HG02623 (cell line): Measurements from ENCODE around the gene MBD6.
"Not testable (repeated sequence)": the region's sequence is repeated elsewhere in the genome, so short reads cannot be mapped to it uniquely, and the experiment has no call there.

ENCODE experiments used
- ATAC-seq: cut with Tn5 transposase; IDR thresholded peaks from one replicate; pipeline ENCODE4 v1.9.1; 2021; ENCODE audit warnings: moderate library complexity; ENCODE audit not compliant: unreplicated experiment

MBD6 gene

GRCh38 chr12:57548488-57548887 is 25.9 kb downstream of the MBD6 start:
- ATAC-seq, result no peak

- ATAC-seq, result no peak
These were observed 26.7 kb downstream of the MBD6 start for GRCh38 chr12:57549203-57549908.

GRCh38 chr12:57549909-57550640 is 27.5 kb downstream of the MBD6 start, which contains the start of gene KIF5A:
Gene KIF5A, plus strand, starts transcription at chr12:57550044. Its CDS starts 228 bp downstream, at chr12:57550272.
- no peak for ATAC-seq

DNA sequence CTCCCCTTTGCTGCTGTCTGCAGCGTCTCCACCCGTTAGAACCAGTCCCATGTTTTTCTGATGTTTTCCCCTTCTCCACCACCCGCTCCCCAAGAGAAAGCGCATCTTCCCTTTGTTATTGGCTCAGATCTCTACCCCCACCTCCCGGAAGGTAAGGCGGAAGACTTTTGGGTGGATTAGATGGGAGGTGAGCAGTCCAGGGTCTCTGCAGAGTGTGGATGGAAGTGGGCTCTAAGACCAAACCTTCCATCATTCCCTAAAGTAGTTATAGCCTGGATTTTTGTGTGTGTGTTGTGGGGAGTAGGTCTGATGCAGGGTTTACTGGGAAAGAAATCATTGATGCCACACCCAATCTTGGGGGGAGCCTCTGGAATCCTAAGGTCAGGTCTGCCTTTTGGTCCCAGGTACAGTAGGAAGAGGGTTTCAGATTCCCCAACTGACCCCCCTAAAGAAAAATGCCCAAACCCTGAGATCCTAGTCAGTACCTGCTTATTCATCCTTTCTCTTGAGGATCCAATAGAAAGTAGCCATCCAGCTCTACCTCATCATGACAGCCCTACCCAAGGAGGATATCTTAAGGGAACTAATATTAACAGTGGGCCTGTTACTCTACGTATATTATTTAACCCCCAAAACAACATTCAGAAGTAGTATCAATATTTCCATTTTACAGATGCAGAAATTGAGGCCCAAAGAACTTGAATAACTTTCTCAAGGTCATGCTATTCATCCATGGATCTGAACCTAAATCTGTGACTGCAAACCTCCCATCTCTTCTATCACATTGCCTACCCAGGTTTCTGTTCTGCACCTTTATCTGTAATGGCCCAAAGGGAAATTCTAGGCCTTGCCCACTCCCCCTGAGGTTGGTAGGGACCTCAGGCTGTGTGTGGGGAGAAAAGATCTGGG is 28.3 kb downstream of the MBD6 start:
- ATAC-seq, result no peak

DNA sequence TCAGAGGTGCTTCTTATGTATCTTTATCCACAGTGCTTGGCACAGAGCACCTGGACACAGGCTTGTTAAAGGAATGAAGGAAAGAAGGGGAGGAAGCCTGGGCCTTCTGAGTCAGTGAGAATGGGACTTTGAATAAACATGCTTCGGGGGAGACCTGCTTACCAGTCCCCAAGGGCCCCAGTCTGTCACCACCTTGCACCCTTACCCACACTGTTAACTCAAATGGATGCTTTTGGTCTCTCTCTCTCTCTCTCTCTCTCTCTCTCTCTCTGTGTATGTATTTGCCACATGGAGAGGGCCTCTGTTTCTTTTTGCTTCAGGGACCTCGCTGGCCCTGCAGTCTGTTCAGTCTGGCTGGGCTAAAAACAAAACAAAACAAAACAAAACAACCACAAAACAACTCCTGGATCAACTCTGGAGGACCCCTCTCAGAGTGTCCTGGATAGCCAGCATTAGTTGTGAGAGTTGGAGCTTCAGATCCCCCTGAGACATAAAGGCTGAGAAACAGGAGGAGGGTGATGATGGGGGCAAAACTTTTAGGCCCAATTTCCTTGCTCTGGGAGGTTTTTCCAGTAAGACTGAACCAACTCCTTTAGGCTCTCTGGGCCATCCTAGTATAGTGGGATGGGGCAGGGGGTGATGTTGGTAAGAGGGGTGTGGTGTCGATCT is 29.1 kb downstream of the MBD6 start:
- ATAC-seq, result no peak

GRCh38 chr12:57552306-57552651 is 29.7 kb downstream of the MBD6 start:
- no peak for ATAC-seq

DNA sequence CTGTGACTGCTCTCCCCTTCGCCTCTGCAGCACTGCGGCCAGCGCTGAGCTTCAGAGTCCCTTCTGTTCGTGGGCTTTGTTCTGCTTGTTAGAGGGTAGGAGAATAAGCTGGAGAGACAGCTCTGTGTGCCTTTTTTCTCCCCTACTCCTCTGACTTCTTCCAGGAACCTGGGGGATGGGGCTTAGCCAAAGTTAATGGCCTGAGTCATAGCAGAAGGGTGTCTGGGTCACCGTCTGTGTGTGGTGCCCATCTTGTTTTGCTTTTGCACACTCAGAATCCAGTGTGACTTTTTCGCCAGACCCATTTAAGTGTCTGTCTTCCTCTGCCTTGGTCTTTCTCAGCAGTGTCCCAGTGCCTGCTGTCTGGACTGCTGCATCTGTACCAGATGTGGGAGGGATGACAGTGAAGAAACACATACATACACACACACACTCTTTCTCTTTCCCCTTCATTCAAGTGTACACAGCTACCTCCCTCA is 30.2 kb downstream of the MBD6 start:
- no peak for ATAC-seq

DNA sequence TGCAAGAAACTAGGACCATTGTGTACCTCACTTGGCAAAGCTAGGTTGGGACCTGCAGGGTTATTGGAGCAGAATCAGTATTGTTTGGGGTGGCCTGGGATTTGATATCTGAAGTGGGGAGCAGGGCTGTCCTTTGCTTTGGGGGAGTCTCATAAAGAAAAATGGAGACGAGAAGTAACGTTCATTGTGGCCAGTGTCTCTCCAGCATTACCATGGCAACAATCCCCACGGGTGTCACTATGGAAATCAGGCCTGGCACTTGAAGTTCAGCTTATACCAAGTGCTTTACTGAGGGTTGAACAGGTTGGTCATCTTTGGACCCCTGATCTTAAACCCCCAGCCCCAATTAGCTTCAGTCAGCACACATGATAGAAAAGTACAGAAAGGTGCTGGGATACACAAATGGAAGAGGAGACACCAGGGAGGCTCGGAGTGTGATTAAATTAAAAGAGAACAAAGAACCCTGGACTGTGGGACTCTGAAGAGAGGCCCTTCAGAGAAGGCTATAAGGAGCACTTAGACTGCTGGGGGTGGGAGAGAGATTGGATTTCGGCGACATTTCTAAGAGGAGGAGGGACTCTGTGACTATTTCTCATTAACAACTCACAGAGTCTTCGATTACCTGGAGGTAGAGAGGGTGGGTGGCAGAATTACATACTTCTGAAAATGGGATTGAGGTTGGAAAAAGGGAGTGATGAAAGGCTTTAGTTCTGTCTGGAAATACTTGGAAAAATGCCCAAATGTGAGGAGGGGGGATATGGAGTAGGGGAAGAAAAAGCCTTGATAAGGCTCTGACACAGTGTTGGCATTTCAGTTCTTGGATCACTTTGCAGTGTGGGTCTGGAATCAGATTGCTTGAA is 30.9 kb downstream of the MBD6 start:
- ATAC-seq, result no peak

GRCh38 chr12:57554453-57554852 is 31.8 kb downstream of the MBD6 start:
- no peak for ATAC-seq

GRCh38 chr12:57554897-57555296 is 32.3 kb downstream of the MBD6 start:
- no peak for ATAC-seq

DNA sequence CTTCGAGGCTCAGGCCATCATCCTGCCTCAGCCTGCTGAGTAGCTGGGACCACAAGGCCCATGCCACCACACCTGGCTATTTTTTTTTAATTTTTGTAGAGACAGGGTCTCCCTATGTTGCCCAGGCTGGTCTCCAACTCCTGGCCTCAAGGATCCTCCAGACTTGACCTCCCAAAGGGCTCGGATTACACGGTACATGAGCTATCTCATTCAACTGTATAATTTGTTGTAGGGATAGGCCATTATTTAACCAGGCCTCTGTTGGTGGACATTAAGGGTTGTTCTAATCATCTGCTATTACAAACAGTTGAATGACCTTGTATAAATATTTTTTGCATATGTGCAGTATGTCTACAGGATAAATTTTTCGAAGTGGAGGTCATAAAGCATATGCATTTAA is 36.2 kb downstream of the MBD6 start:
- ATAC-seq, result no peak

GRCh38 chr12:57560516-57560915 is 37.9 kb downstream of the MBD6 start:
- no peak for ATAC-seq

- not testable (repeated sequence) for ATAC-seq
These were observed 38.5 kb downstream of the MBD6 start for GRCh38 chr12:57561117-57561516.

DNA sequence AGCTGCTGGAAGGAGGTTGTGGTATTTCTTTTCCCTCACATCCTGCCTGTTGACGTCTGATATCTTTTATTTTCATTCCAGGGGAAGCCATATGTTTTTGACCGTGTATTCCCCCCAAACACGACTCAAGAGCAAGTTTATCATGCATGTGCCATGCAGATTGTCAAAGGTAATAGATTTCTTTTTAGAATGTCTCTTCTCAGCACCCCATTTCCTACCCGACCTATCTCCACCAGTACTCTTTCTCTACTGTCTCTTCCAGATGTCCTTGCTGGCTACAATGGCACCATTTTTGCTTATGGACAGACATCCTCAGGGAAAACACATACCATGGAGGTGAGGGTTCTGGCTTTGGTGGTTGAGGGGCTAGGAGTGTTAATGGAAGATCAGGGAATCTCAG is 40.7 kb downstream of the MBD6 start:
- no peak for ATAC-seq

GRCh38 chr12:57564178-57564740 is 41.6 kb downstream of the MBD6 start:
- ATAC-seq, result no peak

- ATAC-seq, result no peak
These were observed 46.2 kb downstream of the MBD6 start for GRCh38 chr12:57568838-57569237.

GRCh38 chr12:57569858-57570257 is 47.2 kb downstream of the MBD6 start:
- no peak for ATAC-seq

GRCh38 chr12:57570438-57570837 is 47.8 kb downstream of the MBD6 start:
- ATAC-seq, result not testable (repeated sequence)

DNA sequence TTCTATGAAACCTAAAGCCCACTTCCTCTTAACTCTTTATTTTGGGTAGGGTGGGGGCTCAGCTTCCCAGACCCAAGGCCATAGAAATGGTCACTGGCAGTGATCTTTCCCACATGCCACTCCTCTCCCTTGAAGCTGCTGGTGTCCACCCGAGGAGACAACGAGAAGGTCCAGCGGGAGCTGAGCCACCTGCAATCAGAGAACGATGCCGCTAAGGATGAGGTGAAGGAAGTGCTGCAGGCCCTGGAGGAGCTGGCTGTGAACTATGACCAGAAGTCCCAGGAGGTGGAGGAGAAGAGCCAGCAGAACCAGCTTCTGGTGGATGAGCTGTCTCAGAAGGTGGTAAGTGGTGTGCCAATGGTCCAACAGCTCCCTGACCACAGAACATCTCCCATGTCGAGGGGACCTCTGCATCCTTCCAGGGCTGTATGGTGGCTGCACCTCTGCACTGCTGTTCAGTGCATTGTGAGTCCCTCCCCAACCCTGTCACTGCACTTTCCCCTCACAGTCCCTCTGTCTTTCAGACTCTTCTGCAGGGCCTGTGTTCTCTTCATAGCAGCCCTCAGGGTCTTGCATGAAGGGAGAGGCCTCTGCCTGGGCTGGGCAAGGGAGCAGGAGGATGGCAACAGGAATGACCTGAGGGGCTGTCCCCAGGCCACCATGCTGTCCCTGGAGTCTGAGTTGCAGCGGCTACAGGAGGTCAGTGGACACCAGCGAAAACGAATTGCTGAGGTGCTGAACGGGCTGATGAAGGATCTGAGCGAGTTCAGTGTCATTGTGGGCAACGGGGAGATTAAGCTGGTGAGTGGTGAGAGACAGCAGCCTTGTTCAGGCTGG is 49.5 kb downstream of the MBD6 start:
- ATAC-seq, result no peak
